GM19025 (cell line): Measurements from ENCODE around the gene CSH2.
"Not testable (repeated sequence)": the region's sequence is repeated elsewhere in the genome, so short reads cannot be mapped to it uniquely, and the experiment has no call there.

Source experiments
- ATAC-seq: cut with Tn5 transposase; IDR thresholded peaks from one replicate; pipeline ENCODE4 v1.9.1; 2021; ENCODE audit warnings: mild to moderate bottlenecking, low read depth, moderate library complexity; ENCODE audit not compliant: unreplicated experiment

The CSH2 gene

GRCh38 chr17:63873577-63873976 is at the start of gene CSH2:
Gene CSH2, minus strand, starts transcription at chr17:63873677. Its CDS starts 63 bp downstream, at chr17:63873614.
- ATAC-seq: not testable (repeated sequence)

DNA sequence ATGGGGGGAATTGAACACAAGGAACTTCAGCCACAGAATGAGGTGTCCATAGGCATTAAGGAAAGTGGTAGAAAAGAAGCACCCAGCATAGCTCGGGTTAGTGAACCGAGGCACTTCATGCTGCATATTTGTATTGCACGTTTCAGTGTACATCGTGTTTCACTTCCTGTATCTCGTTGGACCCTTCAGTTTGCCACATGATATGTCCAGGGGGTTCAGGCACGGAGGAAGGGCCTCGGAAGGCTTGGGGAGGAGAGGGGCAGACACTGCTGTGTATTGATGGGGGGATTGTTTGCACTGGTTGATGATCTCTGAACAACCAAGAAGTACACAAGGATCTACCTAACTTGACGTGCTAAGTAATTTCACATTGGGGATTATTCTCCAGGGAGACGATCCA is 48.9 kb upstream of the CSH2 start:
- not testable (repeated sequence) for ATAC-seq

- ATAC-seq: not testable (repeated sequence)
These were observed 47.3 kb upstream of the CSH2 start for GRCh38 chr17:63920779-63921178.

GRCh38 chr17:63920050-63920449 is 46.6 kb upstream of the CSH2 start:
- not testable (repeated sequence) for ATAC-seq

GRCh38 chr17:63919311-63919723 is 45.8 kb upstream of the CSH2 start:
- ATAC-seq: no peak

DNA sequence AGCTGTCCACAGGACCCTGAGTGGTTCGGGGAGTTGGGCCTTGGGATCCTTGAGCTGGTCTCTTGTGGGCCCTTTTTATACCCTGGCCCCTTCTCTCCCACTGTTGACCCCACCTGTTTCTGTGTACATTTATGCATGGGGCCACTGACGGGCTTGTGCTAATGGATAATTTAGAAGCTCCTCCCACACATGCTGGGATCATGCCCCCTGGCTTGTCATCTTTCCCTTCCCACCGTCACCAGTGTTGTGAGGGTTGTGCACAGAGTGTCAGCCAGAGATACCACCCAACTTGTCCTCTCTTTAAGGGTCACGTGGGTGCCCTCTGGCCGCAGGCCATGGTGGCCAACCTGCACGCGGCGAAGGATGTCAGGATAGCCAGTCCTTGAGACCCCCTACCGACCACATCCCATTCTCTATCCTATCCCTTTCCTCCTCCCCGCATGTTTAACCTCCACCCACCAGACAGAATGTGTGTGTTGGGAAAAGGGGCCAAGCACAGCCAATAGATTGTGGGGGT is 45.4 kb upstream of the CSH2 start, which contains the start of gene GH1:
Gene GH1 (minus strand): TSS at position 51 of the 517 bp plus-strand sequence. CDS start 63 bp downstream, outside the sequence.
- ATAC-seq: not testable (repeated sequence)

DNA sequence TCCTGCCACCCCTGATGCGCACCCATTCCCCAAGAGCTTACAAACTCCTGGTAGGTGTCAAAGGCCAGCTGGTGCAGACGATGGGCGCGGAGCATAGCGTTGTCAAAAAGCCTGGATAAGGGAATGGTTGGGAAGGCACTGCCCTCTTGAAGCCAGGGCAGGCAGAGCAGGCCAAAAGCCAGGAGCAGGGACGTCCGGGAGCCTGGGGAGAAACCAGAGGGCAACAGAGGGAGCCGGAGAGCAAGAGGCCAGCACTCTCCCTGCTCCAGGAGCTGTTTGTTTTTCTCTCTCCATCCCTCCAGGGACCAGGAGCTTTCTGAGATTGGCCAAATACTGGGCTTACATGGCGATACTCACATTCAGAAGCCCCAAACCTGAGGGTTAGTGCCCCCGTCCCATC is 44.8 kb upstream of the CSH2 start:
- no peak for ATAC-seq

- no peak for ATAC-seq
These were observed 44.2 kb upstream of the CSH2 start for GRCh38 chr17:63917646-63918045.

GRCh38 chr17:63917206-63917605 is 43.7 kb upstream of the CSH2 start:
- ATAC-seq: not testable (repeated sequence)

GRCh38 chr17:63916566-63917185 is 43.2 kb upstream of the CSH2 start:
- no peak for ATAC-seq

- ATAC-seq: not testable (repeated sequence)
These were observed 42.3 kb upstream of the CSH2 start for GRCh38 chr17:63915753-63916152.

DNA sequence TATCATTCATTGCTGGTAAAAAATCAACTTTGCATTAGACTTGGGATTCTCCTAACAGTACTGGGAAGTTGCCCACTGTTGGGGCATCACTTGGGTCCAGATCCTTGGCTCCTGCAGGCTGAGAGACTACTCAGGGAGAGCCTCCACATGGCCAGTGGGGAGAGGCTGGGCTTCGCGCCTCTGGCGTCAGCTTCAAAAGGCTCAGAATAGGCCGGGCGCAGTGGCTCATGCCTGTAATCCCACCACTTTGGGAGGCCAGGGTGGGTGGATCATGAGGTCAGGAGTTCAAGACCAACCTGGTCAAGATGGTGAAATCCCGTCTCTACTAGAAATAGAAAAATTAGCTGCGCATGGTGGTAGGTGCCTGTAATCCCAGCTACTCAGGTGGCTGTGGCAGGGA is 41.0 kb upstream of the CSH2 start:
- ATAC-seq: no peak

DNA sequence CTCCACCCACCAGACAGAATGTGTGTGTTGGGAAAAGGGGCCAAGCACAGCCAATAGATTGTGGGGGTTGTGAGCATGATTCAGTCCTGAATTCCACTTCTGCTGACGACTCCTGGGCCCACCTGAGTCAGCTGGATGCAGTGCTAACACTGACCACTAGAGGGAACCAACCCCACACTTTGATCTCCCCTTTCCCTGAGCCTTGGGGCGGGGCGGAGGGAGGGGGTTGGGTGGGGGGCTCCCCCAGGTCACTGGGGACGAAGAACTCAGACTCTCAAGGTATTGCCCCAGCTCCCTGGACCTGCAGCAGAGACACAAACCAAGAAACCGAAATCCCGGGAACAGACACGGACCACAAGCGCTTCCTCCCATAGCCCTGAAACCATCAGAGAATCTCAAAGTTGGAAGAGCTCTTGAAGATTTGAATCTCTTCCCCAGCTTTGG is 38.2 kb upstream of the CSH2 start:
- ATAC-seq: no peak

DNA sequence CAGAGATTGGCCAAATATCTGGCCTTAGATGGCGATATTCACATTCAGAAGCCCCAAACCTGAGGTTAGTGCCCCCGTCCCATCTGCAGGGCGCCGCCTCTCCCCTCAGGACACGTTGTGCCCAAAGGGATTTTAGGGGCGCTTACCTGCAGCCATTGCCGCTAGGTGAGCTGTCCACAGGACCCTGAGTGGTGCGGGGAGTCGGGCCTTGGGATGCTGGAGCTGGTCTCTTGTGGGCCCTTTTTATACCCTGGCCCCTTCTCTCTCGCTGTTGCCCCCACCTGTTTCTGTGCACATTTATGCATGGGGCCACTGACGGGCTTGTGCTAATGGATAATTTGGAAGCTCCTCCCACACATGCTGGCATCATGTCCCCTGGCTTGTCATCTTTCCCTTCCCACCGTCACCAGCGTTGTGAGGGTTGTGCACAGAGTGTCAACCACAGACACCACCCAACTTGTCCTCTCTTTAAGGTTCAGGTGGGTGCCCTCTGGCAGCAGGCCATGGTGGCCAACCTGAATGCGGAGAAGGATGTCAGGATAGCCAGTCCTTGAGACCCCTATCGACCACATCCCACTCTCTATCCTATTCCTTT is 37.7 kb upstream of the CSH2 start, which contains the start of gene CSHL1:
Gene CSHL1 (minus strand): TSS at position 218 of the 595 bp plus-strand sequence. CDS start 62 bp downstream, at position 156.
- no peak for ATAC-seq

DNA sequence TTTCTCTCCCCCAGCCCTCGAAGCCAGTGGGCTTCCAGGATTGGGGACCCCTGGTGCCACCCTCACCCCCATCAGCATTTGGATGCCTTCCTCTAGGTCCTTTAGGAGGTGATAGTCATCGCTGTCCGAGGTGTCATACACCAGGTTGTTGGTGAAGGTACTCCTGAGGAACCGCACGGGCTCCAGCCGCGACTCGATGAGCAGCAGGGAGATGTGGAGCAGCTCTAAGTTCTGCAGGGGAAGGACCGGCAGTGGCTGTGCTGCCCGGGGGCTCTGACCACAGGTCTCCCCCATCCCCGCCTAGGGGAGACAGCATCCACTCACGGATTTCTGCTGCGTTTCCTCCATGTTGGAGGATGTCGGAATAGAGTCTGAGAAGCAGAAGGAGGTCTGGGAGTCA is 36.6 kb upstream of the CSH2 start:
- no peak for ATAC-seq

GRCh38 chr17:63909586-63909985 is 36.1 kb upstream of the CSH2 start:
- ATAC-seq: not testable (repeated sequence)

DNA sequence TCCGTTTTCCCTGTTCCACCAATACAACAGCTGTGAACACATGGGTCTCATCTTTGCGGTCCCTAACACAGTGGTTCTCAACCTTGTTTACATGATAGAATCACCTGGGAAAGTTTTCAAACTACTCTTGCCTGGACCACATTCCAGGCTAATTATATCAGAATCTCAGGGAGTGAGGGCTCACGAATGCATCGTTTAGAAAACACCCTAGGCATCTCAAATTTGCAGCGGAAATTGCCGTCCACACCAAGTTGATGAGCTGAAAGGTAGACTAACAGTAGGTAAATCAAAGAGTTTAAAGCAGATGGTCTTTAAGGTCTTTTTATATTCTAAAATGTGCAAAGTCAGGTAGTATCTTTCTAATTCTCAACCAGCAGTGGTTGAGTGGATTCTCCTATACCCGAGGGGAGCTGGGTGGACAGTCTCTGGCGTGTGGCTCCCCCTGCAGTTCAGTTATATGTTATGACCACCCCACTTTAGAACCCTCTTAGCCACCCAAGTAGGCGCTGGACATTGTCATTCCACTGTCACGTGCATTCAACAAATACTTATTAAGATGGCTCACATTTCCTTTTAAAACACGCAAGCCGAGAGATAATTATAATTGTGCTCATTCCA is 33.8 kb upstream of the CSH2 start:
- not testable (repeated sequence) for ATAC-seq

DNA sequence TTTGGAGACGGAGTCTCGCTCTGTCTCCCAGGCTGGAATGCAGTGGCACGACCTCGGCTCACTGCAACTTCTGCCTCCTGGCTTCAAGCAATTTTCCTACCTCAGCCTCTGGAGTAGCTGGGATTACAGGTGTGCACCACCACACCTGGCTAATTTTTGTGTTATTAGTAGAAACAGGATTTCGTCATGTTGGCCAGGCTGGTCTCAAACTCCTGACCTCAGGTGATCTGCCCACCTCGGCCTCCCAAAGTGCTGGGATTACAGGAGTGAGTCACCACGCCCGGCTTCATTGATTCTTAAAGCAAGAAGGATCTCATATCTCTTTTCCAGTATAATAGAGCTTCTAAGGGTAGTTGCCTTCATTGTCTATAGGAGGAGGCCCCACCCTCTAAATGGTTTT is 31.3 kb upstream of the CSH2 start:
- ATAC-seq: not testable (repeated sequence)

DNA sequence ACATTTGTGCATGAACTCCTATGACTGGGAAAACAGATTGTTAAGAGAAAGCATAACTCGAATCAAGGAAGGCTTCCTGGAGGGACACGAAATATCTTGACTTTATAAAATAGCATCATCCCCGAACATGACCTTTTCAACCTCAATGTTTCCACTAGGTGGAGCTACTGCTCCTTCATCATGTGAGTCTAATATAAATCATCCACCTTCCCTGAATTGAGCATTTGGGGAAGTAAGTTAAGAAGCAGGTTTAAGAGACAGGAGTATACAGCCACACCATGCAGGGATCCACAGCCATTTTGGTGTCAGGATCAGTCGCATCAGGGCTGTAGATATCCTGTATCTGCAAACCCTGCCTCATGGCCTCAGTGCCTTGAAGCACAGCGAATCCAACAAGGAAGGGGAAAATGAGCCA is 30.3 kb upstream of the CSH2 start:
- ATAC-seq: not testable (repeated sequence)

DNA sequence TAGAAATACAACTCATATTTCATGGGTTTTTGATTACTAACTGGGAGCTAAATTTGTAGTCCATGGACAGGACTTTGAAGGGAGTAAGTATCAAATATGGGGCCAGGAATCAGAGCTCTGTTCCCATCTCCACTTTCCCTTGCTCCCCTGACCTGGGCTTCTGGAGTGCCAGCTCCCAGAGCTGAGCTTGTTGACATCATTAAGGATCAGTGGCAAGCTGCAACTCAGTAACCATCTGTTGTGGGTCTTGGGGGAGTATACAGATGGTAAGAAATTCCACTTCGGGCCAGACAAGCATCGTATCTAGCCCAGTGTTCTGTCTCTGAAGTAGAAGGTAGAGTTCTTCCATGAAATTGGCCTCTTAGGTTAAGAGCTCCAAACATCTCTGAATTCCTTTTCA is 28.5 kb upstream of the CSH2 start:
- not testable (repeated sequence) for ATAC-seq
